NCI-H748 treated with DMSO at 0.1 percent for 48 hours (cell line): ENCODE measurements around the gene KRT20.
"Not testable (repeated sequence)": the region's sequence is repeated elsewhere in the genome, so short reads cannot be mapped to it uniquely, and the experiment has no call there.

ENCODE experiments used
- DNase-seq: peaks from one replicate; lab custom pipeline; 2025; lab: John Stamatoyannopoulos, UW

Gene KRT20

GRCh38 chr17:40896916-40897455 is 11.9 kb upstream of the KRT20 start:
- no peak for DNase-seq

GRCh38 chr17:40895106-40895730 is 10.2 kb upstream of the KRT20 start:
- no peak for DNase-seq

- DNase-seq, result no peak
Measured at GRCh38 chr17:40888196-40888720, 3.2 kb upstream of the KRT20 start.

GRCh38 chr17:40886090-40886489 is 1.0 kb upstream of the KRT20 start:
- DNase-seq, result no peak

GRCh38 chr17:40883626-40884334 is 1.3 kb downstream of the KRT20 start:
- no peak for DNase-seq

GRCh38 chr17:40883031-40883430 is 2.0 kb downstream of the KRT20 start:
- no peak for DNase-seq

GRCh38 chr17:40879026-40879425 is 6.0 kb downstream of the KRT20 start:
- DNase-seq, result no peak

- DNase-seq, result no peak
Measured at GRCh38 chr17:40878044-40878443, 7.0 kb downstream of the KRT20 start.

GRCh38 chr17:40873801-40874200 is 11.2 kb downstream of the KRT20 start:
- no peak for DNase-seq

- no peak for DNase-seq
Measured at GRCh38 chr17:40873255-40873654, 11.8 kb downstream of the KRT20 start.

- DNase-seq, result no peak
Measured at GRCh38 chr17:40872416-40872815, 12.6 kb downstream of the KRT20 start.

GRCh38 chr17:40871316-40871715 is 13.7 kb downstream of the KRT20 start:
- no peak for DNase-seq

GRCh38 chr17:40870136-40870535 is 14.9 kb downstream of the KRT20 start:
- DNase-seq, result no peak

GRCh38 chr17:40866838-40867237 is 18.2 kb downstream of the KRT20 start, which contains the start of gene KRT12:
TSS of gene KRT12 (minus strand) at chr17:40867223. CDS start at chr17:40867186, 37 bp downstream.
- no peak for DNase-seq

GRCh38 chr17:40864661-40865390 is 20.2 kb downstream of the KRT20 start:
- DNase-seq, result no peak

- DNase-seq, result no peak
Measured at GRCh38 chr17:40862985-40863733, 21.9 kb downstream of the KRT20 start.

- no peak for DNase-seq
Measured at GRCh38 chr17:40859536-40859935, 25.5 kb downstream of the KRT20 start.

GRCh38 chr17:40858667-40859066 is 26.4 kb downstream of the KRT20 start:
- not testable (repeated sequence) for DNase-seq

GRCh38 chr17:40857535-40857934 is 27.5 kb downstream of the KRT20 start:
- DNase-seq, result no peak

- DNase-seq, result no peak
Measured at GRCh38 chr17:40854175-40854814, 30.7 kb downstream of the KRT20 start.

GRCh38 chr17:40852364-40852763 is 32.7 kb downstream of the KRT20 start:
- DNase-seq, result no peak
